Stimulated activated CD8-positive, alpha-beta memory T cell treated with anti-CD3 and anti-CD28 coated beads, Interleukin-2, amount 100 ng/mL, for 1 hour (primary cell): ENCODE data around the gene HMGCS2.
"Not testable (repeated sequence)": the region's sequence is repeated elsewhere in the genome, so short reads cannot be mapped to it uniquely, and the experiment has no call there.

Source experiments
- DNase-seq, 2 donors: peaks; one replicate each; pipeline ENCODE4 v3.0.0-alpha.2; 2020; ENCODE audit warnings: low read depth in 2 of 2

HMGCS2 gene

DNA sequence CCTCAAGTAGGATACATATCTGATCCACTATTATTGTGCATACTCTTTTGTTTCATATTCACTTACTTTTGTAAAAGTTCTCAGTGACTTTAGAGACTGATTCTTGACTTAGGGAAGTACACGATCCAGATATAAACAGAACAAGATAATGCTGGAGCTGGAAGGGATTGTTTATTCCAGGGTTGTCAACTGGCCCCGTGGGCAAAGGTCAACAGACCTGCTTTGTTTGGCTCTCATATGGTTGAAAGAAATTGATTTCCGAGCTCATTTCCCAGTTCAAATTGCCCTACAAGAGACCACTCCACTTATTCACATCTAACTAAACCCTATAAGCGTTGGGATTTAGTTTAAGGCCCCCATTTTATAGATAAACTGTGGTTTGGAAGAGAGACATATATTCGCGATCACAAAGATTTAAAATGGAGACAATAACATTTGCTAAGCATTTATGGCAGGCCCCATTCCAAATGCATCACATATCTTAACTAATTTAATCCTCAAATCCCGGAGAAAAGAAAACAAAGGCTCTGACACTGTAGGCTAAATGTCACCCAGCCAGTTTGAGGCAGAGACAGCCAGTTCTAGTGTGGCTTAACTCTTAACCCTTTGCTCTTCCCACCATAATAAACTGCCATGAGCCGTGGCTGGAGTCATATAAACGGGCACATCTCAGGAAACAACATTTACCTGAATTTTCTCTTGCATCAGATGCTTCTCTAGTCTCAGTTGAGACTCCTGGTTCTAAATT lies 21.9 kb upstream of the HMGCS2 start:
- DNase-seq: no peak

DNA sequence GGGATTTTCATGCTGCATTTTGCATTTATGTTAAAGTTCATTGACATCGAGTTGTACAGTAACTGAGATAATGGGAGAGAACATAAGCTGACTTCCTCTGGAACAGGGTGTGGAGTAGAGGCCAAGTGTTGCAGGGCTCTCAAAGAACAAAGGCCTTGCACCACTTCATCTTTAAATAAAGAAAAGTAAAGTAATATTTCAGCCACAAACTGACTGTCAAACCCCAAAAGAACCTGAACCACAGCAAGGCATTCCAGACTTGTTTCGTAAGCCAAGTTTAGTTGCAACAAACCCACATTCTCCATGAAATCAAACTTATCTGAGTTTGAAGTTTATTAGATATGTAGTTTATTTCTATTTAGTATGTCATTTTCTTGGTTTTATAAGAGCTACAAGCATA lies 19.1 kb upstream of the HMGCS2 start:
- no peak for DNase-seq

DNA sequence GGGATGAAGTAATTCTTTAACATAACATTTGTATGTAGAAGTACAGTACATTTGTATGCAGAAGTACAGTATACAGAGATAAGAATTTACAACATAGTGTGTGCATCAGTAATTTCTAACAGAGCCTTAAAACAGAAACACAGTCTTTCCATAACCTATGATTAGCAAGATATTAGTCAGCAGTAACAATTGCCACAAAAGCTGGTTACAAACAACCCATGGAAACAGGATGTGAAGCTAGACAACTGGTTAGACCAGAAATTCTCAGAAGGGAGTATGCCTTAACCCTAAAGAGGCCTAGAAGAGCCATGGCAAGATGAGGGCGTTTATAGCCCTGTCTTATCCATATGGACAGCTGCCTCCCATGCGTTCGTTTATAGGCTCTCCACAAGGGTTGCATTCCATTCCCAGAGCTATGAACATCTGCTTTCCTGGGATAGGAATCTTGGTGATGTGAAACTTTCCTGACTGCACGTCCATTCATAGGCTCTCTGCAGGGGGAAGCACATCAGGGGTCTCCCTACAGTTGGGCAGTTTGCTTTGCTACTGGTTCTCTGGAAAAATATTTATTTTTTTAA lies 17.9 kb upstream of the HMGCS2 start:
- not testable (repeated sequence) for DNase-seq

DNA sequence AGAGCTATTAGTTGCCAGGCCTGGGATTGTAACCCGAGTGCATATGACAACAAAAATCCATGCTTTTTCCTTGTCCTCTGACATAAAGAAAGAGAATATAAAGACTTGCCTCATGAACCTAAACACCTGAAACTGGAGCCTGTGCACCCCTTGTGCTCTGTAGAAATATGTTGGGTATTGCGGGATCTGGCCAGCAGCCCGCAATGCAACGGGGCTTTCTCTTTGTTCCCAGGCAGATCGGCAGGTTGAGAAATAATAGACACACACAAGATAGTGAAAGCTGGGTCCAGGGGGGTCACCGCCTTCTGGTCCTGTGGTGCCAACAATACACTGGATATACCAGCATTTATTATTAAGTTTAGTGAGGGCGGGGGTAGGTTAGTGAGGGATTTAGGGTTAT lies 17.3 kb upstream of the HMGCS2 start:
- DNase-seq: not testable (repeated sequence)

DNA sequence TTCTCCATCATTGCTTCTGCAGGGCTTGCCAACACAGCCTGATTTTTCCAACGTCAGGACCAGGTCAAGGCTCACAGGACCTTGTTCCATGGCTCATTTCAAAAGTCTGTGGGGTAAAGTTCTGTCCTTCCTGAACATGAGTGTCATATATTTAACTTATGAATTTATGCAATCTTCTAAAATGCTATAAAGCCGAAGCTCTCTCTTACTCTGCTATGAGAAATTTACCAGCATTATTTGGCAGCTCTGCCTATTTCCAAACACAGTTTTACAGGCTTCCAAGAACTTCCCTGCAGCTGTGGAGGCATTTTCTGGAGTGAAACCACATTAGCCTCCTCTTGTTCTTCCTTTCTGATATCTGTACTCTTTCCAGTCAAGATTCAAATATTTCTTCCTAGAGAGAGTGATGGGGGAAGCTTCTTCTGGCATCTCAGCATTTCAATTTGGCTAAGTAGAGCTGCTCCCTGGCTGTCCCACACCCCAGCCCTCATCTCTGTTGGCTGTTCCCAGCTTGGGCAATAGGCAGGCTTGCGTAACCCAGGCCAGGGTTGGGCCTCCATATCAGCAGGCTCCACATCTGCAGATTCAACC lies 15.6 kb upstream of the HMGCS2 start:
- DNase-seq: no peak

DNA sequence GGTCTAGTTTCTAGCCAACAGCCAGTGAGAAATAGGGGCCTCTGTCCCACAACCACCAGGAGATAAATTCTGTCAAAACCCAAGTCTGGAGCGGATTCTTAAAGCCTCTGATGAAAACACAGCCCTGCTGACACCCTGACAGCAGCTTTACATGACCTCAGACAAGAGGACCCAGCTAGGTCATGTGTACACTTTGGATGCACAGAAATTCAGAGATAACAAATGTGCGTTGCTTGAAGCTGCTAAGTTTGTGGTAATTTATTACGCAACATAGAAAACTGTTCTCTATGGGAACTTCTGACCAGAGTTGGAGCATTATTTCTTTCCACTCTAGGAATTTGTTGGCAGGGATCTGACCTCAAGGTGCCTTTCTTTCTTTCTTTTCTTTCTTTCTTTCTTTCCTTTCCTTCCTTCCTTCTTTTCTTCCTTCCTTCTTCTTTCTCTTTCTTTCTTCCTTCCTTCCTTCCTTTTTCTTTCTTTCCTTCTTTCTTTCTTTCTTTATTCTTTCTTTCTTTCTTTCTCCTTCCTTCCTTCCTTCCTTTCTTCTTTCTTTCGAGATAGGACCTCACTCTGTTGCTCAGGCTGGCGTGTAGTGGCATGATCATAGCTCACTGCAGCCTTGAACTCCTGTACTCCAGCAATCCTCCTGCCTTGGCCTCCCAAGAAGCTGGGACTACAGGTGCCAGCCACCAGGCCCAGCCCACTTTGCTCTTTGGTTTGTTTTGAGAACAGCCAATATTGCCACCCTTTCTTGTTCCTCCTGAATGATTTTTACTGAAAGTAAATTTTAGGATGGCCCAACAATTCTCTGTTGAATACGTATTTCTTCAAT lies 14.9 kb upstream of the HMGCS2 start:
- DNase-seq: no peak

DNA sequence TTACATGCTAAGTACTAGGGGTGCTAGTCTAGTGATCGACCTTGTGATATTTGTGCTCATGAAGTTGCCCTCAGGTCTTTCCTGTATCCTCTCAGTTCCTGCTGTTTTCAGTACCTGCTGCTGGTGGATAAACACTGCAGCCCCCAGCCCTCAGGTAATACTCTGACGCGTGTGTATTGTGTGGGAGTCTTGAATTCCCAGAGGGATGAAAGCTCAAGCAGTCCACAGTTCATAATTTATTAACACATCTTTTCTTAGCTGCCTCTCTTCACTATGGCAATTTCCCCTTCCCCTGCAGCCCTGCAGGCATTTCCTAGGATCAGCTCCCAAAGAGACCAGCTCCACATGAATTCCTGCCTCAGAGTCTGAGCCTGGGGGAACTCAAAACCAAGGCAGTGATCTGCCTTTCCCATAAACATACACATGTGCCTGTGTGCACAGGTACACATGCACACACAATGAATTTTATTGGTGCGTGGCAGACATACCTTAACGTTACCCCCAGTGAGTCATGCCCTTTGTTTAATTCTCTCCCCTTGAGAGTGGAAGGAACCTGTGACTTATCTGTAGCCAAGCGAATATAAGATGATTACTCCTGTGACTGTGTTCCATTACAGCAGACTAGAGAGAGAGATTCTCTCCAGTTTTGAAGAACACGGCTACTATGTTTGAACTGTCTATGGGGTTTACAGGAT lies 14.1 kb upstream of the HMGCS2 start:
- DNase-seq: no peak

DNA sequence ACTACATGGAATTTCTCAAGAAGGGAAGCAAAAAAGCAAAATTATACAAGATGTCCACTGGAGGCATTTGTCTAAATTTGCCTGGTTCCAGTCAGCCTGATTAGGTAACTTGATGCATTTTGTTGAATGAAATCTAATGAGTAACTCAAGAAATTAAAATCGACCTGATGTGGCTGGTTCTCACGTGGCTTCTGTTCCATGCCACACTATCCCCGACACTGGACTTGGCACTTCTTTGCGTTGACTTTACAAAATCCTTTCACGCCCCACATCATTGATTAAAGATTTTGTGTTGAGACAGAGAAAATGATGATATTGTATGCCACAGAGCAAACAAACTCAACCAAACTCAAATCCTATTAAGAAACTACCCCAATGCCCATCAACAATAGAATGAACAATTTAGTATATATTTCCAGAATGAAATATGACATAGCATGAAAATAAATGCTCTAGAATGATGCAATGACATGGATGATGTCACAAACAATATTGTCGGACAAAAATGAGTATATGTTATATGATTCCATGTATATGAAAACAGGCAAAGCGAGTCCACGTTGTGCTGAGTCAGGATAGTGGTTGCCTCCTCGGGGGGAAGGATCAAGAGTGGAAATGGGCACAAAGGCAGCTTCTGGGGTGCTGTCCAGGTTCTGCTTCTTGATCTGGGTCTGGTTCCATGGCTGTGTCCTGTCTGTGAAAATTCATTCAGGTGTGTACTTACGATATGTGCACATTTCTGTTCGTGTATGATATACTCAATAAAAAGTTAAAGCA lies 12.9 kb upstream of the HMGCS2 start:
- no peak for DNase-seq

DNA sequence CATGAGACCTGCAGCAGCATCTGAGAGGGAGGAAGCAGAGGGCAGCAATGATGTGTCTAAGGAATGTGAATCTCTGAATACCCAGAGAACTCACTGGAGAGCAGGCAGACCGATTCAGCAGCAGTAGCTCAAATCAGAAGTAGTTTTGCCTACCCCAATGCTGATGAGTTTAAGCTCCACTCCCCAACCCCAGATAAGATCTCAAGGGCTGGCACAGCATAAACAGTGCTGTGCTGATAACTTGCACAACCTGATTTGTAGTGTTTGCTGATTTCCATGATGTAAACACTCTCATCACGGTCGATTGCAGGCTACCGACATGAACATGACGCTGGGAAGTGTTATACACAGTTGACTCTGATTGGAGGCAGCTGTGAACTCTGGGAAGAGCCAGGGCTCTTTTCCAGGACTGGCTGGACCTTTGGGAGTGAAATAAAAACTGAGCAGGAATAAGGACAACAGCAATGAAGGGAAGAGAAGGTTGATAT lies 11.2 kb upstream of the HMGCS2 start:
- DNase-seq: no peak

DNA sequence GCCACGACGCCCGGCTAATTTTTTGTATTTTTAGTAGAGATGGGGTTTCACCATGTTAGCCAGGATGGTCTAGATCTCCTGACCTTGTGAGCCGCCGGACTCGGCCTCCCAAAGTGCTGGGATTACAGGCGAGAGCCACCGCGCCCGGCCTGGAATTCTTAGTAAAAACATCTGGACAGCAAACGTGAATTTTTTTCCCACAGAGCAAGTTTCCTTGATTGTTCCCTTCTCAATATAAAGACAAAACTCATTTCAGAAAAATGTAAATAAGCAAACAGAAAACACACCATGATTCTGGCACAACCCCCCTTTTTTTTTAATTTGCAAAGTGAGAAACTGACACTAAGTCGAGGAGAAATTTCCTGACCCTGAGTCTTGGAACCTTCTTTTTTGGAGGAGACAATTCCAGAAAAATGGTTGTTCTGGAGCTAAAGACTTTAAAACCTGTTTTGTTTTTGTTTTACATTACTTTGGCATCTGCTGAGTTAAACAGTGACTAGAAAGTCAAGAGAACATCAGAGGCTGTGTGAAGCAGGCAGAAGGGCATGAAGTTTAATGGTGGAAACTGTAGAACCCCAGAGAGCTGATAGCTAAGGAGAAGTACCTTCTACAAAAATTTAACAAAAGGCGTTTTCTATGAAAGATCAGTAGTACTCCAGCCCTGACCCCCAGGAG lies 10.3 kb upstream of the HMGCS2 start:
- DNase-seq: no peak

DNA sequence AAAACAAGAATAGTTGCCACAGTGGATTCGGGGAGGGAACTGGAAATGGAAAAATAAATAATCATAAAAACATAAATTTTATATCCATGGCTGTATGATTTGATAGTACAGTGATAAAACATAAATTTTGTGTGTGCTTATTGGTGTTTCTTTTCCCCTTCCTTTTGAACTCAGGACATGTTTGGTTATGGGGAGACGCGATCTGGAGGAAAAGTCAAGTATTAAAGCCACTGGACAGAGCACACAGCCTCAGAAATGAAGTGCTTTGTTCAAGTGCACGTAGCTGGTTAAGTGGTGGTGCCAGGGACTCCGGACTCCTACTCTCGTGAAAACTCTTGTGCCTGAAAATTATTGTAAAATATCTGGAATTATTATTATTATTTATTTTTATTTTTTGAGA lies 9.7 kb upstream of the HMGCS2 start:
- no peak for DNase-seq

DNA sequence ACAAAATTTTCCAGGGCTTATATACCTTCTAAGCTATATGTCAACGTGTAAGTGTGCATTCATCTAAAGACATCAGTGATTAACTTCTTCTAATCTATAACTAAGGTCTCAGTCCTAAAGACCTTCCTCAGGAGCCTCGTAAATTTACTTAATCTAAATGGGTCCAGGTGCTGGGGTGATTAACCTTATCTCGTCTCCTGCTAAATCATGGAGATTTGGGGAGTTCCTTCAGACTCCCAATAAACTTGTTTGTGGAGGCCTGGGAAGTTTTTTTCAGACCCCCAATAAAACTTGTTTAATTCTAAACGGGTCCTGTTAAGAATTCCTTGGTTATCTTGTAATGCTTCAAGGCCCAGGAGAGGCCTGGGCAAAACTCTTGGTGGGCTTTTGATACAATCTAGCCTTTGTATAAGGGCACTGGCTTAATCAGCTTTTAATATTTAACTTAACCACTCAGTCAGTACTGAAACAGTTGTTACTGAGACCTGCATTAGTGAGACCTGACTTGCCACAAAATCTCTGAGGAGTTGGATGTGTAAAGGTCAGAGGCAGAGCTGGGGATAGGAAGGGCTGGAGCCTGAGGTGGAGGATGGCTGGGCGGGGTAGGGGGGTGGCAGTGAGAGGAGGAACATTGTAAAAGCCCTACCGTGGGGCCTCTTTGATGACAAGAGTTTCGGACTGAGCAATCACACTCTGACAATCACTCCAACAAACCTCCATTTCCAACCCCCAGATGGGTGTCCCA lies 6.2 kb upstream of the HMGCS2 start:
- DNase-seq: no peak

DNA sequence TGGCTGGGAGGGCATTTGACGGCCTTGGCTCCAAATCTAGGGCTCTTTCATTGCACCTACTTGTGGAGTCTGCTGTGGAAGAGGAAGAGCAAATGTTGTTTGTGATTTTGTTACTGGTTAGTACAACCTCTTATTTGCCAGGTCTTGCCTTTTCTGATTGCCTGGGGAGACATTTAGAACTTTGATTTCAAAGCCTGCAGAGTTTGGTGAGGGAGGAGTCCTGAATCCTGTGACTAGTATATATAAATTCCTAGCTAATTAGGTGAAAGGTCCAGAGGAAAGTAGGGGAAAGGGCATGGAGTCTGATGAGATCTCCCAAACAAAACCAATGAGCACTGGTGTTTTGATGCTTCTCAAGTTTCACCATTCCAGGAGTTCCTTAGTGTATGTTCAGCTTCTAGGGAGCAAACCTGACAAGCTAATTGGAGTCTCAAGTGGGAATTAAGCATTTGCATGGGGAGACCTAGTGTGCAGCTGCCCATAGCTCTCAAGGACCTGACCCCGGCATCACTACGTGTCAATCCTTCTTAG lies 5.1 kb upstream of the HMGCS2 start:
- no peak for DNase-seq

DNA sequence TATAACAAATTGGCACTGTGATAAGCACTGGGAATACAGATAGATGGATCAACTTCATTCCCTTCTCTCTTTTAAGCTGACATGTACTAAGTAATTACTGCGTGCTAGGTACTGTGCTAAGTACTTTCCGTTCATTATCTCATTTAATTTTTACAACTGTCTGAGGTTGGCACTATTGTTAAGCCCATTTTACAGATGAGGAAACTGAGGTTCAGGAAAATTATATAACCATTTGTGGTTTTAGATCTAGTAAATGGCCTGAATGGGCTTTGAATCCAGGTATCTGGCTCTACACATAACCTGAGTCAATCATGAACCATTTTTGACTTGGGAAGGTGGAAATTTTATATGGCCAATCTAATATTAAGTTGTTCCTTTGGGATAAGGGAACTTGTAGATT lies 3.6 kb upstream of the HMGCS2 start:
- DNase-seq: no peak

DNA sequence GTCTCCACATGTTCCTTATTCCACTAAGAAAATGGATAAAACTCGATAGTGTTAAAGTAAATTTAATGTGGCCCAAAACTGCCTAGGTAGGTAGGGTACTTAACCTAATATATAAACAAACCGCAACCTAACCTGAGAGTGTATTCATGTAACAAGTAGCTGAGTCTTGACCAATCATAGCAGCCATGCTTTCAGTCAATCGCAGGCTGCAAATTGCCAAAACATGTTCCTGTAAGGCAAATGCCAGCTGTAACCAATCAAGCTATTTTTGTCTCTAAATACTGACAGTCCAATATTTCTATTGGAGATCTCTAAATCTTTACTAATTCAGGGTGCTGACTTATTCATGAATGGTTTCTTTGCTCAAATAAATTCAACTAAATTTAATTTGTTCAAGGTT lies 3.1 kb upstream of the HMGCS2 start:
- DNase-seq: no peak

DNA sequence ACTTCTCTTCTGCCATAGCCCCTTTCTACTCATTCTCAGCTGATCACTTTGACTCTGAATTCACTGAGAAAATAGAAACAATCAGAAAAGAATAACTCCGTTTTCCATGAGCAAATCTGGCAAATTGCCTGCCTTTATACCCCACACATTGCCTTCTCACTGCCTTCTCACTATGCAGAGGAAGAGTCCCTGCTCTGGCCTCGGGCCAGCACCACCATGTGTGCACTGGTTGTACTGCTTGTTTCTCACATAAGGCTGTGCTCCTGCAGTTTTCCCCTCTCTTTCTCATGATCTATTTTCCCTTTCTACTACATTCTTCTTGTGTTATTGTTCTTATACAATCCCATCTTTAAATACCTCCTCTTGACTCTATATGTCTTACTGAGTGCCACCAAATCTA lies 2.3 kb upstream of the HMGCS2 start:
- no peak for DNase-seq

DNA sequence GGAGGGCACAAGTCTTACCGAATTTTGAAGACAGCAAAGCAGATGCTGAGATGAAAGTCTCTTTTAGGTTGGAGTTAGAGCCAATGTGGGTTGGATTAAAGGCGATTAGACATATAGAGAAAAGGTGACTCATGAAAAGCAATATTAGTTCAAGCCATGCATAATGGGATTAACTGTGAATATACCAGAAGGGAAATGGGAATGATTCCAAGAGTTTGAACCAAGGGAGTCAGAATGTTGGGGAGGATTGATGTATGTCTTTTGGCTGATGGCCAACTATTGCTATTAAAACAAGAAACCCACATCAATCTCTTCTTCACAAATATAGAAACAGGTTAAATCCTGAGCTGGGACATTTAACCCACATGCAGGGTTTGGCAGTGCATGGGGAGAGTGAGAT lies 1.2 kb downstream of the HMGCS2 start:
- DNase-seq: no peak

DNA sequence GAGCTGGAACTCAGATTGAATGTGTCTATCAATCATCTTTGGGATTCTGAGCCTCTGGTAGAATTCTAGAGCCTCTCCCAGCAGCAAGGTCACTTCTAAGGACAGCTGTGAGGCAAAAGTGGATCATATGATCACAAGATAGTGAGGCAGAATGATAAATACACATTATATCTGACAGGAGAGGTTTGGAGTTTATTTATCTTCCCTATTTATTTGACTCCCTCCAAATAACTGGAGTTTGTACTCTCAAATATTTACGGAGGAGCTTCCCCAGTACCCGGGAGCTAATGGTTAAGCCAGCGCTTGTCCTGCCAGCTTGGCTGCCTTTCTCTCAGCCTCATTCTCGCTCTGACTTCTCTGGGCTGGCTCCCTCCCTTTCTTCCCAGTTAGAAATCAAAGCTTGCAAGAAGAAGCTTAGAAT lies 2.3 kb downstream of the HMGCS2 start:
- DNase-seq: no peak

DNA sequence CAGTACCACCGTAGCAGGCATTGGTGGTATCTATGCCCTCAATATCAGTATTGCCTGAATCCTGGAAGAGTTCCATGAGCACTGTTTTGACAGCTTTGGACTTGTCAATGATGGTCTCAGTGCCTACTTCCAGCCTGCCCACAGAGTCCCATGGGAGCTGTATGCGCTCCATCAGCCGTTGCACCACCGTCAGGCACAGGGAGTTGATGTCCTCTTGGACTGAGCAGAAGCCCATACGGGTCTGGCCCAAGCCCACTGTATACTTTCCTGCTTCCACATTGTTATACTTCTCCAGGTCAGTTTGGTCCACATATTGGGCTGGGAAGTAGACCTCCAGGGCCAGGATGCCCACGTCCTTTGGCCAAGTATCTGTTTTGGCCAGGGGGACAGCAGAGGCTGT lies 4.5 kb downstream of the HMGCS2 start:
- no peak for DNase-seq
